AG04450 (cell line): Measurements from ENCODE around the gene CYSRT1. TPM values are rescaled to one million over a fixed set of nuclear protein-coding genes. Genes with fewer than 3 reads are reported as not detected.

Experiments
- CTCF ChIA-PET: fragments of 300-600, 350-600 bp; formaldehyde crosslinking; extraction: SDS; loops from one replicate; lab custom pipeline; 2022; ENCODE audit warnings: antibody characterized with exemption, inconsistent platforms; lab: Charles Lee
- POLR2A ChIA-PET: fragments of 350-600 bp; formaldehyde crosslinking; extraction: SDS; loops from one replicate; lab custom pipeline; 2021; ENCODE audit warnings: antibody characterized with exemption, inconsistent platforms; lab: Yijun Ruan, JAX
- DNase-seq: peaks from one replicate; pipeline ENCODE4 v3.0.0-alpha.2; 2011; ENCODE audit warnings: low read depth, low spot score
- H3K27ac ChIP-seq: one replicate; pipeline ENCODE4 v1.5.1; 2012; ENCODE audit warnings: low read depth, low read length, control low read depth
- H3K27me3 ChIP-seq: one replicate; pipeline ENCODE4 v1.6.0; 2012; ENCODE audit warnings: low read length; ENCODE audit not compliant: control insufficient read depth, insufficient read depth
- H3K4me3 ChIP-seq: 2 replicates; pipeline ENCODE4 v1.5.1; 2011; ENCODE audit warnings: mild to moderate bottlenecking, low read depth, low read length, control low read depth
- H3K9me3 ChIP-seq: 2 replicates; pipeline ENCODE4 v1.5.1; 2012; ENCODE audit warnings: low read length; ENCODE audit not compliant: control insufficient read depth, insufficient read depth
- CTCF ChIP-seq: IDR thresholded peaks from 2 replicates; pipeline ENCODE4 v1.5.1; 2011; ENCODE audit warnings: low read depth, low read length, control low read depth, inconsistent platforms
- polyA plus RNA-seq: library from polyadenylated mRNA; depleted of rRNA; stranded (reverse); fragments of >200 nt; gene quantifications from 2 replicates; pipeline ENCODE4 v1.2.3, GENCODE V29; 2011

Gene CYSRT1
- polyA plus RNA-seq, 1 experiment, result 0.27 TPM

- no peak for DNase-seq
- TF ChIP-seq CTCF, result no peak
- no peaks in the 10 kb centered on the region for H3K27me3 ChIP-seq
- no peak overlapping the region for H3K4me3 ChIP-seq
- CTCF ChIA-PET, result interaction anchor here (0.6 to 3.4 kb wide), 2 partner anchors 14 kb away, joined by 3 to 18 read pairs; no protein-coding TSS in a partner anchor
- no peak overlapping the region for H3K27ac ChIP-seq
- no peaks in the 10 kb centered on the region; the same call in 1 of the 2 replicates for H3K9me3 ChIP-seq
- POLR2A ChIA-PET, result interaction anchor here (8.8 kb wide), 1 partner anchor 9 kb away, joined by 146 read pairs; the partner anchor contains the start of gene TUBB4B
Observed at GRCh38 chr9:137250329-137251193, 25.6 kb downstream of the CYSRT1 start.

GRCh38 chr9:137251194-137251461 is 26.2 kb downstream of the CYSRT1 start, which contains the start of gene STPG3:
Gene STPG3 (plus strand): TSS chr9:137251286. CDS start chr9:137251287, 1 bp downstream.
- no peak for DNase-seq
- ChIA-PET CTCF (interaction anchor here (0.6 kb wide), 1 partner anchor 14 kb away, joined by 3 read pairs; no protein-coding TSS in a partner anchor), POLR2A (interaction anchor here (8.8 kb wide), 1 partner anchor 9 kb away, joined by 146 read pairs; the partner anchor contains the start of gene TUBB4B)
- TF ChIP-seq CTCF, result no peak
- Histone ChIP-seq H3K27ac (no peak within 1 kb of the TSS), H3K4me3 (no peak within 1 kb of the TSS), H3K27me3 (no peaks in the 10 kb centered on the region), H3K9me3 (no peaks in the 10 kb centered on the region; the same call in 1 of the 2 replicates)

GRCh38 chr9:137251490-137252268 is 26.7 kb downstream of the CYSRT1 start:
- ChIA-PET CTCF (interaction anchor here (1.4 kb wide), 1 partner anchor 15 kb away, joined by 4 read pairs; no protein-coding TSS in a partner anchor), POLR2A (interaction anchor here (8.8 kb wide), 1 partner anchor 10 kb away, joined by 146 read pairs; the partner anchor contains the start of gene TUBB4B)
- Histone ChIP-seq H3K9me3 (no peaks in the 10 kb centered on the region; the same call in 1 of the 2 replicates), H3K27ac (no peak overlapping the region), H3K27me3 (no peaks in the 10 kb centered on the region), H3K4me3 (no peak overlapping the region)
- TF ChIP-seq CTCF, result no peak
- no peak for DNase-seq

- POLR2A ChIA-PET, result interaction anchor here (1.4 to 8.8 kb wide), 2 partner anchors 7 to 11 kb away, joined by 5 to 146 read pairs; partner anchors contain the start of gene TUBB4B
Observed at GRCh38 chr9:137252555-137253506, 27.9 kb downstream of the CYSRT1 start.

More at GRCh38 chr9:137252555-137253506, 27.9 kb downstream of the CYSRT1 start:
- CTCF ChIA-PET, result interaction anchor here (0.6 to 1.4 kb wide), 2 partner anchors 16 to 76 kb away, joined by 3 to 4 read pairs; no protein-coding TSS in a partner anchor
- no peak overlapping the region for H3K4me3 ChIP-seq
- no peaks in the 10 kb centered on the region for H3K27me3 ChIP-seq
- no peak overlapping the region for H3K27ac ChIP-seq
- no peak for DNase-seq
- no peaks in the 10 kb centered on the region; the same call in 1 of the 2 replicates for H3K9me3 ChIP-seq
- TF ChIP-seq CTCF, result no peak
